Fibroblast of lung (primary cell): ENCODE measurements around the gene PHC2.

Source experiments
- CTCF ChIP-seq, 2 donors: IDR thresholded peaks in 1 of 2; conservative IDR thresholded peaks in 1 of 2; 1 replicate in 1 of 2; 2 replicates in 1 of 2; pipeline ENCODE4 v1.5.1; 2011 to 2012; ENCODE audit warnings: low read length in 2 of 2, control low read depth in 1 of 2, inconsistent platforms in 1 of 2, low read depth in 1 of 2, mild to moderate bottlenecking in 1 of 2
- EZH2 ChIP-seq: IDR thresholded peaks from 2 replicates; pipeline ENCODE4 v1.5.1; 2012; ENCODE audit warnings: low read length, control low read depth, mild to moderate bottlenecking; ENCODE audit errors: missing control alignments

GRCh38 chr1:33378524-33378923 lies 52.4 kb downstream of the PHC2 start:
- TF ChIP-seq CTCF (conservative IDR thresholded peaks at IDR 0.05 in 1 of 2, IDR thresholded peaks at IDR 0.05 in 1 of 2; ENCODE audit: low read depth in 1 of 2, low read length in 2 of 2) (no peak), EZH2 (no peak)
